K562 (cell line): ENCODE results near the gene PILRA. TPM values are rescaled to one million over a fixed set of nuclear protein-coding genes. Genes with fewer than 3 reads are reported as not detected.
A peak's percentile ranks its signal among the peaks of the same experiment; 100 is the strongest.

Experiments used
- AFF4 ChIP-seq: sonication (generic); formaldehyde crosslinking; IDR thresholded peaks from 2 replicates; pipeline ENCODE4 v1.8.0; 2023; ENCODE audit warnings: mild to moderate bottlenecking, missing genetic modification reagents
- ARID1B ChIP-seq: fragments of 450-650 bp; IDR thresholded peaks from 2 replicates; pipeline ENCODE4 v1.6.1; 2016; ENCODE audit warnings: antibody characterized with exemption, mild to moderate bottlenecking, inconsistent platforms
- CBX2 ChIP-seq: fragments of 200-600 bp; sonication (generic); IDR thresholded peaks from one replicate; pipeline ENCODE4 v1.6.1; 2012; ENCODE audit warnings: mild to moderate bottlenecking, low read length, inconsistent platforms; ENCODE audit not compliant: insufficient read depth, poor library complexity, severe bottlenecking
- CXXC5 ChIP-seq: fragments of 250-450 bp; sonication (Bioruptor Pico); IDR thresholded peaks from 2 replicates; pipeline ENCODE4 v1.8.0; 2022; ENCODE audit warnings: inconsistent platforms, mild to moderate bottlenecking, moderate library complexity
- ELK1 ChIP-seq: sonication (generic); formaldehyde crosslinking; IDR thresholded peaks from 2 replicates; pipeline ENCODE4 v1.8.1; 2022; ENCODE audit warnings: missing genetic modification reagents
- HDAC3 ChIP-seq: fragments of 450-650 bp; IDR thresholded peaks from 2 replicates; pipeline ENCODE4 v1.6.1; 2018; ENCODE audit warnings: borderline replicate concordance, mild to moderate bottlenecking, moderate library complexity; ENCODE audit not compliant: partially characterized antibody
- HSF4 ChIP-seq: fragments of 250-450 bp; sonication (Bioruptor Pico); IDR thresholded peaks from 2 replicates; pipeline ENCODE4 v2.1.2; 2022; ENCODE audit warnings: mild to moderate bottlenecking, moderate library complexity, borderline replicate concordance
- KDM5B ChIP-seq: fragments of 200-600 bp; sonication (generic); IDR thresholded peaks from 2 replicates; pipeline ENCODE4 v1.6.1; 2012; ENCODE audit warnings: low read depth, mild to moderate bottlenecking, moderate library complexity, low read length, control low read depth, inconsistent platforms; ENCODE audit not compliant: insufficient replicate concordance
- L3MBTL2 ChIP-seq: fragments of 450-650 bp; IDR thresholded peaks from 2 replicates; pipeline ENCODE4 v1.6.1; 2016; ENCODE audit warnings: mild to moderate bottlenecking, moderate library complexity
- MAFK ChIP-seq: IDR thresholded peaks from 2 replicates; pipeline ENCODE4 v1.6.1; 2011; ENCODE audit warnings: low read length, improper control_type of control experiment
- PREB ChIP-seq: sonication (generic); formaldehyde crosslinking; IDR thresholded peaks from 2 replicates; pipeline ENCODE4 v1.8.1; 2023; ENCODE audit warnings: mild to moderate bottlenecking, missing genetic modification reagents
- SMARCC2 ChIP-seq: fragments of 450-650 bp; IDR thresholded peaks from 2 replicates; pipeline ENCODE4 v1.6.1; 2017; ENCODE audit warnings: antibody characterized with exemption, moderate library complexity, mild to moderate bottlenecking, low read depth
- SRSF9 ChIP-seq: fragments of 200-400 bp; formaldehyde crosslinking; IDR thresholded peaks from 2 replicates; pipeline ENCODE4 v1.6.1; 2017; ENCODE audit warnings: low read depth, low read length, borderline replicate concordance
- TAL1 ChIP-seq: fragments of 450-650 bp; IDR thresholded peaks from 2 replicates; pipeline ENCODE4 v1.6.1; 2016; ENCODE audit warnings: mild to moderate bottlenecking
- TBL1XR1 ChIP-seq, 2 experiments: IDR thresholded peaks; 2 replicates each; pipeline ENCODE4 v1.6.1; 2012; ENCODE audit warnings: improper control_type of control experiment in 2 of 2, low read length in 2 of 2, mild to moderate bottlenecking in 1 of 2
- TCF3 ChIP-seq: sonication (generic); formaldehyde crosslinking; IDR thresholded peaks from 2 replicates; pipeline ENCODE4 v1.4.0; 2020; ENCODE audit warnings: mild to moderate bottlenecking, missing genetic modification reagents
- ZFPM2 ChIP-seq: fragments of 250-450 bp; sonication (Bioruptor Pico); IDR thresholded peaks from 2 replicates; pipeline ENCODE4 v1.5.1; 2022; ENCODE audit warnings: mild to moderate bottlenecking
- ZNF224 ChIP-seq: sonication (generic); formaldehyde crosslinking; IDR thresholded peaks from 2 replicates; pipeline ENCODE4 v1.8.0; 2022; ENCODE audit warnings: mild to moderate bottlenecking, missing genetic modification reagents
- ZNF507 ChIP-seq: conservative IDR thresholded peaks from 2 replicates; pipeline ENCODE4 v1.6.1; 2017; ENCODE audit warnings: missing genetic modification characterization, missing compliant biosample characterization
- ZNF639 ChIP-seq, 2 experiments: fragments of 200-800 bp in 1 of 2; sonication (Bioruptor generic) in 1 of 2; sonication (generic) in 1 of 2; formaldehyde crosslinking in 1 of 2; IDR thresholded peaks in 1 of 2; conservative IDR thresholded peaks in 1 of 2; 2 replicates each; pipeline versions ENCODE4 v1.5.0 to v1.6.1; 2016 to 2020; ENCODE audit warnings: missing compliant biosample characterization in 1 of 2, missing genetic modification characterization in 1 of 2, missing genetic modification reagents in 1 of 2
- polyA plus RNA-seq, 8 experiments: library from polyadenylated mRNA; depleted of rRNA in 4 of 8; stranded (reverse) in 5 of 8; unstranded in 3 of 8; fragments of >200 nt; fragmentation: Nextera tagmentation in 2 of 8; fragmentation: Illumina TruSeq in 1 of 8; extraction: Ambion mirVana in 2 of 8; extraction: Trizol in 1 of 8; gene quantifications; 2 replicates each; pipeline versions ENCODE4 v1.2.1 to v1.2.3, GENCODE V29; 2011 to 2014; ENCODE audit warnings: inconsistent platforms in 1 of 8, missing spikeins in 1 of 8
- total RNA-seq, 7 experiments: library from RNA; depleted of rRNA in 6 of 7; stranded (reverse); fragments of >200 nt in 6 of 7; fragmentation: Illumina TruSeq in 2 of 7; extraction: Trizol in 2 of 7; gene quantifications; 2 replicates each; pipeline versions ENCODE4 v1.2.1 to v1.2.3, GENCODE V29; 2011 to 2021; ENCODE audit warnings: low replicate concordance in 1 of 7

The PILRA gene
- total and polyA plus RNA-seq, 9 of the 15 experiments (the other 6 are each of a cell fraction or from before 2014, with no cell fraction given) = 0.13 to 1.8 (median 0.62) TPM

GRCh38 chr7:100432053-100432452 lies 58.8 kb downstream of the PILRA start (continued):
- TF ChIP-seq PREB (CRISPR knock-in tag) (peak; percentile 80; the same call in 1 of the 2 replicates), CBX2 (no peak), TAL1 (peak; percentile 26; the same call in 1 of the 2 replicates), MAFK (no peak), CXXC5 (peak; percentile 39; the same call in 1 of the 2 replicates), ZNF507 (tag) (no peak), SRSF9 (no peak), AFF4 (CRISPR knock-in tag) (0 out of 2 replicates have a peak, but pooled peaks have one; percentile 55), ZFPM2 (CRISPR knock-in tag) (no peak), ZNF639 (CRISPR knock-in tag; conservative IDR thresholded peaks at IDR 0.05 in 1 of 2, IDR thresholded peaks at IDR 0.05 in 1 of 2) (0 out of 4 replicates have a peak, but pooled peaks of 1 of the 2 experiments have one; percentile 25), KDM5B (peak; percentile 15), ELK1 (CRISPR knock-in tag) (no peak), ARID1B (peak; percentile 27; the same call in 1 of the 2 replicates), HSF4 (CRISPR knock-in tag) (no peak), TBL1XR1 (IDR thresholded peaks at IDR 0.05; ENCODE audit: low read length in 2 of 2) (0 out of 4 replicates have a peak, but pooled peaks of 1 of the 2 experiments have one; percentile 35), SMARCC2 (no peak), ZNF224 (no peak), HDAC3 (no peak), L3MBTL2 (peak; percentile 33; the same call in 1 of the 2 replicates), TCF3 (CRISPR knock-in tag) (peak; percentile 62)
